ENCODE measurements around the gene CYB561A3.

Gene CYB561A3

GRCh38 chr11:61369372-61370348 lies 8.0 kb upstream of the CYB561A3 start:
- peak; percentile 9 for DNase-seq (ENCODE audit: low read depth, low spot score)

DNA sequence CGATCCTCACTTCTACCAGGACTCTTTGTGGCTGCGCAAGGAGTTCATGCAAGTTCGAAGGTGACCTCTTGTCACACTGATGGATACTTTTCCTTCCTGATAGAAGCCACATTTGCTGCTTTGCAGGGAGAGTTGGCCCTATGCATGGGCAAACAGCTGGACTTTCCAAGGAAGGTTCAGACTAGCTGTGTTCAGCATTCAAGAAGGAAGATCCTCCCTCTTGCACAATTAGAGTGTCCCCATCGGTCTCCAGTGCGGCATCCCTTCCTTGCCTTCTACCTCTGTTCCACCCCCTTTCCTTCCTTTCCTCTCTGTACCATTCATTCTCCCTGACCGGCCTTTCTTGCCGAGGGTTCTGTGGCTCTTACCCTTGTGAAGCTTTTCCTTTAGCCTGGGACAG lies 7.0 kb upstream of the CYB561A3 start:
- no peak for DNase-seq (ENCODE audit: low read depth, low spot score)

DNA sequence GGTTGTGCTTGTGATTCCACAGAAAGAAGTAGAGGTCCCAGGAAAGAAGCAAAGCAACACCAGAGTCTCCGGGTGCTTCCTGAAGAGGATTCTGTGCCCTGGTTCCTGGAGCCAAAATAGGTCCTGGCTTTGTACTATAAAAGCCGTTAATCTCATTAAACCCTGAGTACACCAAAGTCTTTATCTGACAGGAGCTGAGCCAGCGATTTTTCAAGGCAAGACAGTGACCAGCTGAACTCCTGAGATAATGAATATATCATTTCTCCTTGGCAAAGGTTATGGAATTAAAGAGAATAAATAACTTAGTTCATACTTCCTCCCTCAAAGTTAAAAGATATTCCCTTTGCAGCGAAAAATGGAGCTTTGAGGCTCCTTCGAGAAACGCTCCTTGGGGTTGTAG lies 5.7 kb upstream of the CYB561A3 start:
- no peak for DNase-seq (ENCODE audit: low read depth, low spot score)

GRCh38 chr11:61364012-61364675 lies 2.5 kb upstream of the CYB561A3 start:
- DNase-seq (ENCODE audit: low read depth, low spot score): no peak

- DNase-seq (ENCODE audit: low read depth, low spot score): no peak
Measured at GRCh38 chr11:61362542-61362875, 827 bp upstream of the CYB561A3 start.

DNA sequence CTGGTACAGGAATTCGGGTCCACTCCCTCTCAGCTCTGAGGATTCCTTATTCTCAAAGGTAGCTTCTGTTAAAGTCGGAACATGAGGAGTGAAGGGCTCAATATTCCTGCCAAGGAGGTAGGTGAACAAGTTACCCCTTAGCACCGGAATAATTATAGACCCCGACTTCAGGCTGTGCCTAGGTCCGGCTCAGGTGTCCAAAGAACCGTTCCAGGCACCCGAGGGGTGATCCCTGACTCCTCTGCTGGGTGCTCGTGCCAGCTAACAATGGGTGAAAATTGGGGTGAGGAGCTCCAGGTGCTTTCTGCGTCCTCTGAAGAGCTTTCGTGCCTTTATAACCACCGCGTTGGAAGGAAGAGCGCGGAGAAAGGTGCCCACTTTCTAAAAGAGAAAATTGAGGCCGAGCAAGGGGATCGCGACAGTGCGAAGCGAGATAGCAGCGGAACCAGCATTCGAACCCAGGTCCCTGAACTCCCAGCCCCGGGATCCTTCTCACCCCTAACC lies 393 bp downstream of the CYB561A3 start:
- DNase-seq (ENCODE audit: low read depth, low spot score): no peak

DNA sequence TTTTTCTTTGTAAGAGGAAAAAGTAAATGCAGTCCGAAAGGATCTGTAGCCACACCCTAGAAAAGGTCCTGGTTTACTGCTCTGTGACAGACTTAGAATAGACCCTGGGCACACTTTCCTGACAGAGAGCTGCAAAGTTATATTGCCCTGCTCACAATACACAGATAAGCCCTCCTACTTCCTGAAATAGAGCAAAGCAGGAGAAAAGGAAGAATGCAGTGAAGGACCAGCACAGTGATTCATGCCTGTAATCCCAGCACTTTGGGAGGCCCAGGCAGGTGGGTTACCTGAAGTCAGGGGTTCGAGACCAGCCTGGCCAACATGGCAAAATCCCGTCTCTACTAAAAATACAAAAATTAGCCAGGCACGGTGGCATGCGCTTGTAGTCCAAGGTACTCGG lies 2.2 kb downstream of the CYB561A3 start:
- DNase-seq (ENCODE audit: low read depth, low spot score): no peak

DNA sequence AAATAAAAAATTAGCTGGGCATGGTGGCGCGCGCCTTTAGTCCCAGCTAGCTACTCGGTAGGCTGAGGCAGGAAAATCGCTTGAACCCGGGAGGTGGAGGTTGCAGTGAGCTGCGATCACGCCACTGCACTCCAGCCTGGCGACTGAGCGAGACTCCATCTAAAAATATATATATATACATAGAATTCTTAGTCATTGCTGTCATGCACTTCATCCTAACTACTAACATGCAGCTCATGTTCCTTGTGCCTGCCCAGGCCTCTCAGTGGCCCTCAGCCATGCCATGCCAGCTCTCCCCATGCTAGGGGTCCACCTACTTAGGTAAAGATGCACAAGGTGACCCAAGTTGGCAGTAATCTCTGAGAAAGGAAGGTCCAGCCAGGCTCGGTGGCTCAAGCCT lies 3.1 kb downstream of the CYB561A3 start:
- no peak for DNase-seq (ENCODE audit: low read depth, low spot score)

DNA sequence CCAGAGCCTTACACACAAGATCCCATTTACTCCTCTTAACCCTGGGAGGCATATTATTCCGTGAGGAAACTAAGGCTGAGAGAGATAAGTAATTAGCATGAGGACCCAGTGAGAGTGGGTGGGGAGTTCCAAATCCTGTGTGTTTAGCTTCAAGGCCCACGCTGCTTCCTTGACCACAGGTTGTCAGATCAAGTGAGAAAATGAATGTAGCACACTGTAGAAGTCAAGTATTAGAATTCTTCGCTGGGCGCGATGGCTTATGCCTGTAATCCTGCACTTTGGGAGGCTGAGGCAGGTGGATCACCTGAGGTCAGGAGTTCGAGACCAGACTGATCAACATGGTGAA lies 3.8 kb downstream of the CYB561A3 start:
- DNase-seq (ENCODE audit: low read depth, low spot score): no peak

- DNase-seq (ENCODE audit: low read depth, low spot score): no peak
Measured at GRCh38 chr11:61357233-61357893, 4.3 kb downstream of the CYB561A3 start.

- no peak for DNase-seq (ENCODE audit: low read depth, low spot score)
Measured at GRCh38 chr11:61356706-61357105, 5.0 kb downstream of the CYB561A3 start.

DNA sequence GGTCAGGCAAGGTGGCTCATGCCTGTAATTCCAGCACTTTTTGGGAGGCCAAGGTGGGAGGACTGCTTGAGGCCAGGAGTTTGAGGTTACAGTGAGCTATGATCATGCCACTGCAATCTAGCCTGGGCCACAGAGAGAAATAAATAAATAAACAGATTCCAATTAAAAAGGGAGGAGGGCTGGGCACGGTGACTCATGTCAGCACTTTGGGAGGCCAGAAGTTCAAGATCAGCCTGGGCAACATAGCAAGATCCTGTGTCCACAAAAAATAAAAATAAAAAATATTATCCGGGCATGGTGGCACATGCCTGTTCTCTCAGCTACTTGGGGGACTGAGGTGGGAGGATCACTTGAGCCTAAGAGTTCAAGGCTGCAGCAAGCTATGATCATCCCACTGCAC lies 7.5 kb downstream of the CYB561A3 start:
- no peak for DNase-seq (ENCODE audit: low read depth, low spot score)

DNA sequence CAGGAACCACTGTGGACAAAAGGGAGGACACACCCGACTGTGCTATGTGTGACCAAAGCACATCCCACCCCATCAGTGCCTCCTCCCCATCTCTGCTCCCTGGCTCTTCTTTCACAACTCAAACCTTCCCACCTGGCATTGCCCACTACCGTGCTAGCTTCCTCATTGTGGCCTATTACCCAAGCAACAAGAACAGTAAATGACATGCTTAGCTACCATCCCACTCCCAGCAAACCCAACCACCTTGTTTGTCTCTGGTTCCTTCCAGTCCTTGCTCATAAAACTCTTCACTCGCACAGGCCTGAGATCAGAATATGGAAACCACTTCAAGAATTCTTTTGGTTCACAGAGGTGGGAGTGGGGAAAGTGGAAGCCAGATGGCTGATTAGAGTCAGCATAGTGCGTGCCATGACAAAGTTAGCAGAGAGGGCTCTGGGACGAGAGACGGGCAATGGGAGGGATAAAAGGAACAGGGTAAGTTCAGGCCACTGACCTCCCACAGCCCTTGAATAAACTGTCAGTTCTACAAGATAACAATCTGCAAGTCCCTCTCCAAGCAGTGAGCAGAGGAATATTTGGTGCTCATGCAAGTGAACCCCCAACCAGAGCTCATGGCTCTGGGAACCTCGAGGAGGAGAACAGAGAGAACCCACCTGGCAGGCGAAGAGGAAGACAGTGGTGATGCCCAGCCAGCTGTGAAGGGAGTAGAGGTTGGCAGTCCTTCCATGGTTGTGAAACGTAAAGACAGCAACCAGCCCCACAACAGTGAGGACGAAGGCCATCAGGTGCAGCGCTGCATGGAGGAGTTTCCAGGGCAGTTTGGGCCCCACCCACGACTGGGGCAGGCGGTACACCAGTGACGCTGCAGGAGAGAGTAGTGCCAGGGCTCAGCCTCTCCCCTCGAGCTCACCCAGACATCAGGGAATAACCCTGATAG lies 8.3 kb downstream of the CYB561A3 start:
- no peak for DNase-seq (ENCODE audit: low read depth, low spot score)

- no peak for DNase-seq (ENCODE audit: low read depth, low spot score)
Measured at GRCh38 chr11:61352038-61352437, 9.6 kb downstream of the CYB561A3 start.

GRCh38 chr11:61350803-61351202 lies 10.9 kb downstream of the CYB561A3 start:
- no peak for DNase-seq (ENCODE audit: low read depth, low spot score)

DNA sequence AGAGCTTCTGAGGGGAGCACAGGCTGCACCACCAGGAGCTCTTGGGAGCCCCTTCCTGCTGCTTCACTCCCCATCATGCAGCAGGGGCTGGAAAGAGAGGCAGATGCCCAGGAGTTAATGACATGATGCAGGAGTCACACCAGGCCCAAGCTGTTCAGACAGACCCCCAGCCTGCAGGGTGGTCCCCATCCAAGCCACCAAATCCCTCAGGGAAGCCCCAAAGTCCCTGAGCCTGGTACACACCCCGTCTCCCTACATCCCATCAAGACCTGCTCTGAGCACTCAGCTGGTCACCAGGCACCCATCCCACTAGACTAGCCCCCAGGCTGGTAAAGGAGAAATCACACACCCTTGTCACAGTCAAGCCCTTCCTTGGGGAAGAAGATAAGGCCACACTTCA lies 11.3 kb downstream of the CYB561A3 start:
- DNase-seq (ENCODE audit: low read depth, low spot score): no peak

DNA sequence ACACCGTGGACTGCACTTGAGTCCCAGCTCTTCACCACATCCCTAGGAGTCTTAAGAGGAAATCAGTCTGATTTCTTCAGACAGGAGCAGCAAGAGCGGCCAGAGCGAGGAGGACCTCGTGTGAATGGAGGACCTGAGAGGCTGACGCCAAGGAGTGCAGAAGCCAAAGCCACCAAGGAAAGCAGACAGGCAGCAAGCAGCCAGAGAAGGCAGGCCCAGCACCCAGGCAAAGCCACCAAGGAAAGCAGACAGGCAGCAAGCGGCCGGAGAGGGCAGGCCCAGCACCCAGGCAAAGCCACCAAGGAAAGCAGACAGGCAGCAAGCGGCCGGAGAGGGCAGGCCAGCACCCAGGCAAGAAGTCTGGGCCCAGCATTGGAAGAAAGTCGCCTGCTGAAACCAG lies 11.8 kb downstream of the CYB561A3 start:
- no peak for DNase-seq (ENCODE audit: low read depth, low spot score)

GRCh38 chr11:61349189-61349751 lies 12.4 kb downstream of the CYB561A3 start:
- DNase-seq (ENCODE audit: low read depth, low spot score): no peak

- no peak for DNase-seq (ENCODE audit: low read depth, low spot score)
Measured at GRCh38 chr11:61347916-61348461, 13.7 kb downstream of the CYB561A3 start.

- no peak for DNase-seq (ENCODE audit: low read depth, low spot score)
Measured at GRCh38 chr11:61345954-61346843, 15.5 kb downstream of the CYB561A3 start.
